ENCODE data around the gene SLC2A6. TPM values are rescaled to one million over a fixed set of nuclear protein-coding genes. Genes with fewer than 3 reads are reported as not detected.

SLC2A6 gene
- total RNA-seq, 4 donors from 2014 or later = 0.96 to 20.1 (median 3.4) TPM

- DNase-seq = no peak
- no peaks in the 10 kb centered on the region for H3K36me3 ChIP-seq
- no peak for TF ChIP-seq CTCF (IDR thresholded peaks at IDR 0.05)
- no peak for TF ChIP-seq EP300 (IDR thresholded peaks at IDR 0.05; ENCODE audit: low read depth)
- TF ChIP-seq POLR2AphosphoS5 (IDR thresholded peaks at IDR 0.05) = no peak
- TF ChIP-seq POLR2A (IDR thresholded peaks at IDR 0.05) = no peak
- no peak overlapping the region for H3K4me3 ChIP-seq
- WGBS, 2 donors (ENCODE audit: low coverage in 1 of 2) = 90 to 92% methylated on average over 2 to 27 of the region's 27 CpGs
- peaks cover 0 to 5% (median 0%) of the 10 kb centered on the region in 4 donors for H3K4me1 ChIP-seq
- in situ Hi-C loops (cut with MboI; ENCODE audit: low pct_ligation_motif_present in 1 of 4, low pct_unique_long_range_greater_than_20kb in 1 of 4, low sequenced_read_pairs in 3 of 4) = no loop called here
- H3K9me3 ChIP-seq = no peaks in the 10 kb centered on the region
- intact Hi-C loops (cut with DNase I; ENCODE audit: low total_unique reads) = no loop called here
- H3K27me3 ChIP-seq = no peaks in the 10 kb centered on the region
- H3K27ac ChIP-seq = no peak overlapping the region
Measured at GRCh38 chr9:133518706-133519449, 40.0 kb upstream of the SLC2A6 start.

DNA sequence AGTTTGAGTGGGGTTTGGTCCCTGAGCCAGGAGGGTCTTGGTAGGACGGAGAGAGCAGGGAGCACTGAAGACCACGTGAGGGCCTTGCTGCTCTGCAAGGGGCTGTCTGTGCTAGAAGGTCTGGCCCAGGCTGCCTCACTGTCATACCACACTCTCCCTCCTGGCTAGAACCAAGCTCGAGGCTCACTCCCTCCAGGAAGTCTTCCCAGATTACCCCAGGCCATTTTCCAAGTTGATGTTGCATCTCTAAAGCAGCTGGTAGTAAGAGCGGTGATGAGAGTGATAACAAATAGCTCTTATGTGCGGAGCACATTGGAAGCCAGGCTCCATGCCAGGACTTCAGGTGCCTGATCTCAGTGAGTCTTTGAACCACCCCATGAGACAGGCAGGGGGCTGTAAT, 39.3 kb upstream of the SLC2A6 start:
- in situ Hi-C loops (cut with MboI; ENCODE audit: low pct_ligation_motif_present in 1 of 4, low pct_unique_long_range_greater_than_20kb in 1 of 4, low sequenced_read_pairs in 3 of 4) = no loop called here
- DNase-seq = no peak
- peaks cover 0 to 5% (median 0%) of the 10 kb centered on the region in 4 donors for H3K4me1 ChIP-seq
- no peaks in the 10 kb centered on the region for H3K36me3 ChIP-seq
- H3K27ac ChIP-seq = no peak overlapping the region
- H3K27me3 ChIP-seq = no peaks in the 10 kb centered on the region
- intact Hi-C loops (cut with DNase I; ENCODE audit: low total_unique reads) = no loop called here
- TF ChIP-seq EP300 (IDR thresholded peaks at IDR 0.05; ENCODE audit: low read depth) = no peak
- no peak for TF ChIP-seq POLR2AphosphoS5 (IDR thresholded peaks at IDR 0.05)
- TF ChIP-seq POLR2A (IDR thresholded peaks at IDR 0.05) = no peak
- no peak for TF ChIP-seq CTCF (IDR thresholded peaks at IDR 0.05)
- 67% methylated on average over 5 of the region's 5 CpGs; no CpG with 5 or more reads in 1 of the 2 donors for WGBS, 2 donors (ENCODE audit: low coverage in 1 of 2)
- no peak overlapping the region for H3K4me3 ChIP-seq
- H3K9me3 ChIP-seq = no peaks in the 10 kb centered on the region

- TF ChIP-seq CTCF (IDR thresholded peaks at IDR 0.05) (no peak), POLR2AphosphoS5 (IDR thresholded peaks at IDR 0.05) (no peak), POLR2A (IDR thresholded peaks at IDR 0.05) (no peak), EP300 (IDR thresholded peaks at IDR 0.05; ENCODE audit: low read depth) (no peak)
- in situ Hi-C loops (cut with MboI; ENCODE audit: low pct_ligation_motif_present in 1 of 4, low pct_unique_long_range_greater_than_20kb in 1 of 4, low sequenced_read_pairs in 3 of 4) = no loop called here
- WGBS, 2 donors (ENCODE audit: low coverage in 1 of 2) = 67 to 75% methylated on average over 3 to 8 of the region's 8 CpGs
- DNase-seq = no peak
- no peaks in the 10 kb centered on the region for H3K27me3 ChIP-seq
- no peaks in the 10 kb centered on the region for H3K9me3 ChIP-seq
- peaks cover 0 to 5% (median 0%) of the 10 kb centered on the region in 4 donors for H3K4me1 ChIP-seq
- no peak overlapping the region for H3K4me3 ChIP-seq
- H3K36me3 ChIP-seq = no peaks in the 10 kb centered on the region
- intact Hi-C loops (cut with DNase I; ENCODE audit: low total_unique reads) = no loop called here
- H3K27ac ChIP-seq = no peak overlapping the region
Measured at GRCh38 chr9:133517711-133518110, 38.8 kb upstream of the SLC2A6 start.

DNA sequence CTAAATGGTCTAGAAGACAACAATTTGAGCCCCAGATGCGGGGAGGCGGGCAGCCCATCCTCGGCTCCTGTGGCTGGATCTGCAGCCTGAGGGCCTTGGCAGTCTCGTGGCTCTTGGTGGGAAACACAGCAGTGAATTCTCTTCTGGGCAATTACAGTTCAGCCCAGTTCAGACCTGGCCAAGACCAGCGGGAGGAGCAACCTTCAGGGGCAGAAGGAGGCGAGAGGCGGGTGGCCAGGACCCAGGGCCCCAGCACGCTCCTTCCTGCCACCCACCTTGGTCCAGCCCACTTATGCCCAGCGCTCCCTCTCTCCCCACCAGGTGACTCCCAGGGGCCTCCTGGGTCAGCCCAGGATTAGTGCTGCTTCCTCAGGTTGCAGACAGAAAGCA, 38.1 kb upstream of the SLC2A6 start:
- TF ChIP-seq POLR2A (IDR thresholded peaks at IDR 0.05) = no peak
- TF ChIP-seq EP300 (IDR thresholded peaks at IDR 0.05; ENCODE audit: low read depth) = no peak
- TF ChIP-seq CTCF (IDR thresholded peaks at IDR 0.05) = no peak
- TF ChIP-seq POLR2AphosphoS5 (IDR thresholded peaks at IDR 0.05) = no peak
- Histone ChIP-seq H3K4me1 (no peaks in the 10 kb centered on the region), H3K9me3 (no peaks in the 10 kb centered on the region), H3K4me3 (no peak overlapping the region), H3K36me3 (no peaks in the 10 kb centered on the region), H3K27me3 (no peaks in the 10 kb centered on the region), H3K27ac (no peak overlapping the region)
- WGBS, 2 donors (ENCODE audit: low coverage in 1 of 2) = 88% methylated on average over 9 of the region's 9 CpGs; no CpG with 5 or more reads in 1 of the 2 donors
- DNase-seq = no peak
- in situ Hi-C loops (cut with MboI; ENCODE audit: low pct_ligation_motif_present in 1 of 4, low pct_unique_long_range_greater_than_20kb in 1 of 4, low sequenced_read_pairs in 3 of 4) (no loop called here), intact Hi-C loops (cut with DNase I; ENCODE audit: low total_unique reads) (no loop called here)
